T-helper 17 cell (primary cell): Measurements from ENCODE around the gene FAM168B. TPM values are rescaled to one million over a fixed set of nuclear protein-coding genes. Genes with fewer than 3 reads are reported as not detected.

Experiments used
- ATAC-seq: fragments of 150-1000 bp; cut with Tn5 transposase; 2 replicates; pipeline ENCODE4 v1.10.0; 2021; ENCODE audit warnings: mild to moderate bottlenecking, moderate library complexity
- DNase-seq, 3 donors: peaks; one replicate each; pipeline versions ENCODE4 v3.0.0 to v3.0.0-alpha.2; 2020 to 2021
- H3K9me3 ChIP-seq: one replicate; pipeline ENCODE4 v1.7.0; 2013; ENCODE audit warnings: low read length, mild to moderate bottlenecking; ENCODE audit not compliant: control insufficient read depth, poor library complexity, severe bottlenecking
- H3K27ac Mint-ChIP-seq: one replicate; pipeline ENCODE4 v1.8.0; 2022; ENCODE audit warnings: mild to moderate bottlenecking, moderate library complexity, mixed read lengths
- H3K27me3 Mint-ChIP-seq: one replicate; pipeline ENCODE4 v1.8.0; 2022; ENCODE audit warnings: mixed read lengths
- H3K36me3 Mint-ChIP-seq: one replicate; pipeline ENCODE4 v1.8.0; 2022; ENCODE audit warnings: low read depth, mixed read lengths
- H3K4me1 Mint-ChIP-seq: one replicate; pipeline ENCODE4 v1.8.0; 2022; ENCODE audit warnings: mild to moderate bottlenecking, mixed read lengths
- H3K4me3 Mint-ChIP-seq: one replicate; pipeline ENCODE4 v1.8.0; 2022; ENCODE audit warnings: mild to moderate bottlenecking, moderate library complexity, mixed read lengths
- total RNA-seq, 4 donors: library from RNA in 2 of 4; stranded (reverse) in 2 of 4; gene quantifications; one replicate each; pipeline ENCODE4 v1.2.3 and lab custom pipeline; 2022 to 2026

The FAM168B gene
- total RNA-seq, 2 donors from 2014 or later = 56.1 to 71.2 TPM

- Mint-ChIP-seq H3K4me1 (peaks cover 19% of the 10 kb centered on the region), H3K27ac (peak overlapping the region; percentile 29), H3K36me3 (peaks cover 13% of the 10 kb centered on the region), H3K27me3 (no peaks in the 10 kb centered on the region), H3K4me3 (no peak overlapping the region)
- no peak for ATAC-seq
- DNase-seq = no peak
- no peaks in the 10 kb centered on the region for H3K9me3 ChIP-seq
Observed at GRCh38 chr2:131056932-131057287, 36.4 kb downstream of the FAM168B start.

- no peaks in the 10 kb centered on the region for H3K9me3 ChIP-seq
- H3K4me3 Mint-ChIP-seq = no peak overlapping the region
- DNase-seq (no peak), ATAC-seq (no peak)
- no peaks in the 10 kb centered on the region for H3K27me3 Mint-ChIP-seq
- peaks cover 17% of the 10 kb centered on the region for H3K36me3 Mint-ChIP-seq
- H3K4me1 Mint-ChIP-seq = peaks cover 19% of the 10 kb centered on the region
- peak overlapping the region; percentile 65 for H3K27ac Mint-ChIP-seq
Observed at GRCh38 chr2:131056204-131056931, 36.9 kb downstream of the FAM168B start.

GRCh38 chr2:131055169-131056065 lies 37.8 kb downstream of the FAM168B start:
- DNase-seq = no peak
- H3K9me3 ChIP-seq = no peaks in the 10 kb centered on the region
- Mint-ChIP-seq H3K36me3 (peaks cover 17% of the 10 kb centered on the region), H3K27ac (peak overlapping the region; percentile 65), H3K4me3 (peak overlapping the region; percentile 9), H3K4me1 (peaks cover 18% of the 10 kb centered on the region), H3K27me3 (no peaks in the 10 kb centered on the region)
- ATAC-seq = peak; percentile 23

GRCh38 chr2:131054488-131054887 lies 38.8 kb downstream of the FAM168B start:
- DNase-seq (no peak), ATAC-seq (no peak)
- Mint-ChIP-seq H3K4me1 (peaks cover 20% of the 10 kb centered on the region), H3K4me3 (no peak overlapping the region), H3K27ac (no peak overlapping the region), H3K36me3 (peaks cover 20% of the 10 kb centered on the region), H3K27me3 (no peaks in the 10 kb centered on the region)
- H3K9me3 ChIP-seq = no peaks in the 10 kb centered on the region

- Mint-ChIP-seq H3K27me3 (no peaks in the 10 kb centered on the region), H3K4me1 (peaks cover 18% of the 10 kb centered on the region), H3K4me3 (no peak overlapping the region), H3K27ac (peak overlapping the region; percentile 41), H3K36me3 (peaks cover 26% of the 10 kb centered on the region)
- DNase-seq (no peak), ATAC-seq (no peak)
- no peaks in the 10 kb centered on the region for H3K9me3 ChIP-seq
Observed at GRCh38 chr2:131052741-131053263, 40.5 kb downstream of the FAM168B start.

GRCh38 chr2:131050896-131051295 lies 42.4 kb downstream of the FAM168B start:
- no peak overlapping the region for H3K27ac Mint-ChIP-seq

GRCh38 chr2:131049150-131049718 lies 44.0 kb downstream of the FAM168B start:
- no peak for ATAC-seq
- peaks cover 7% of the 10 kb centered on the region for H3K4me1 Mint-ChIP-seq
- H3K4me3 Mint-ChIP-seq = no peak overlapping the region
- H3K36me3 Mint-ChIP-seq = peaks cover 20% of the 10 kb centered on the region
- no peaks in the 10 kb centered on the region for H3K9me3 ChIP-seq
- H3K27ac Mint-ChIP-seq = peak overlapping the region; percentile 14
- H3K27me3 Mint-ChIP-seq = no peaks in the 10 kb centered on the region
- no peak for DNase-seq

More at GRCh38 chr2:131050896-131051295, 42.4 kb downstream of the FAM168B start:
- DNase-seq (no peak), ATAC-seq (no peak)
- Mint-ChIP-seq H3K36me3 (peaks cover 25% of the 10 kb centered on the region), H3K27me3 (no peaks in the 10 kb centered on the region), H3K4me3 (no peak overlapping the region), H3K4me1 (peaks cover 9% of the 10 kb centered on the region)
- H3K9me3 ChIP-seq = no peaks in the 10 kb centered on the region

GRCh38 chr2:131048641-131049040 lies 44.6 kb downstream of the FAM168B start:
- Mint-ChIP-seq H3K36me3 (peaks cover 20% of the 10 kb centered on the region), H3K27ac (peak overlapping the region; percentile 14)
- no peak for ATAC-seq

GRCh38 chr2:131047920-131048560 lies 45.2 kb downstream of the FAM168B start:
- no peak for ATAC-seq
- Mint-ChIP-seq H3K4me1 (peaks cover 13% of the 10 kb centered on the region), H3K27ac (peak overlapping the region; percentile 14), H3K27me3 (no peaks in the 10 kb centered on the region), H3K36me3 (peaks cover 20% of the 10 kb centered on the region), H3K4me3 (no peak overlapping the region)
- H3K9me3 ChIP-seq = no peaks in the 10 kb centered on the region
- DNase-seq = no peak

More at GRCh38 chr2:131048641-131049040, 44.6 kb downstream of the FAM168B start:
- DNase-seq = no peak
- H3K9me3 ChIP-seq = no peaks in the 10 kb centered on the region
- no peaks in the 10 kb centered on the region for H3K27me3 Mint-ChIP-seq
- H3K4me1 Mint-ChIP-seq = peaks cover 12% of the 10 kb centered on the region
- peak overlapping the region; percentile 49 for H3K4me3 Mint-ChIP-seq

- no peak for ATAC-seq
- no peak for DNase-seq
- Mint-ChIP-seq H3K27ac (peak overlapping the region; percentile 63), H3K4me3 (no peak overlapping the region), H3K4me1 (peaks cover 16% of the 10 kb centered on the region), H3K36me3 (peaks cover 18% of the 10 kb centered on the region), H3K27me3 (no peaks in the 10 kb centered on the region)
- no peaks in the 10 kb centered on the region for H3K9me3 ChIP-seq
Observed at GRCh38 chr2:131046918-131047652, 46.2 kb downstream of the FAM168B start.

GRCh38 chr2:131046028-131046917 lies 47.0 kb downstream of the FAM168B start:
- DNase-seq (no peak), ATAC-seq (no peak)
- Mint-ChIP-seq H3K27me3 (no peaks in the 10 kb centered on the region), H3K27ac (peak overlapping the region; percentile 63), H3K36me3 (peaks cover 12% of the 10 kb centered on the region), H3K4me1 (peaks cover 18% of the 10 kb centered on the region), H3K4me3 (peak overlapping the region; percentile 36)
- H3K9me3 ChIP-seq = no peaks in the 10 kb centered on the region
